ENCODE measurements around the gene VPS4A. TPM values are rescaled to one million over a fixed set of nuclear protein-coding genes. Genes with fewer than 3 reads are reported as not detected.

VPS4A gene
- total RNA-seq = 10 to 100 TPM; 34.3 to 35.8 TPM

- peaks cover 31% of the 10 kb centered on the region for H3K4me1 Mint-ChIP-seq (ENCODE audit: low read depth)
- H3K36me3 Mint-ChIP-seq (ENCODE audit: low read depth) = peaks cover 8% of the 10 kb centered on the region
- intact Hi-C loops (cut with micrococcal nuclease) = loop anchor here (1.0 kb wide), 8 partner anchors 19 to 464 kb away; partner anchors contain the start of genes CHTF8, COG8, NIP7 and NOB1
- peak within 1 kb of the TSS; percentile 94 for H3K4me3 Mint-ChIP-seq
- H3K9me3 Mint-ChIP-seq = no peaks in the 10 kb centered on the region
- CTCF ChIA-PET = interaction anchor here (0.6 to 0.9 kb wide), 2 partner anchors 149 to 425 kb away, joined by 4 read pairs; no protein-coding TSS in a partner anchor
- no peaks in the 10 kb centered on the region for H3K27me3 Mint-ChIP-seq (ENCODE audit: low read depth)
- peak; percentile 98 for DNase-seq
- peak within 1 kb of the TSS; percentile 84 for H3K27ac Mint-ChIP-seq
Observed at GRCh38 chr16:69310653-69311532, at the start of gene VPS4A. Gene VPS4A (plus strand): TSS chr16:69311350. CDS start chr16:69311512, 162 bp downstream.

GRCh38 chr16:69266334-69267063, 44.7 kb upstream of the VPS4A start:
- no peak for DNase-seq
- Mint-ChIP-seq H3K36me3 (ENCODE audit: low read depth) (peaks cover 1% of the 10 kb centered on the region), H3K27ac (no peak overlapping the region), H3K9me3 (no peaks in the 10 kb centered on the region), H3K4me1 (ENCODE audit: low read depth) (no peaks in the 10 kb centered on the region), H3K27me3 (ENCODE audit: low read depth) (no peaks in the 10 kb centered on the region), H3K4me3 (no peak overlapping the region)
- intact Hi-C loops (cut with micrococcal nuclease) = no loop called here
- CTCF ChIA-PET = no interaction called here

- DNase-seq = no peak
- CTCF ChIA-PET = interaction anchor here (0.6 kb wide), 2 partner anchors 74 to 505 kb away, joined by 3 to 4 read pairs; no protein-coding TSS in a partner anchor
- no peak overlapping the region for H3K4me3 Mint-ChIP-seq
- no peaks in the 10 kb centered on the region for H3K36me3 Mint-ChIP-seq (ENCODE audit: low read depth)
- no peaks in the 10 kb centered on the region for H3K4me1 Mint-ChIP-seq (ENCODE audit: low read depth)
- intact Hi-C loops (cut with micrococcal nuclease) = no loop called here
- H3K27ac Mint-ChIP-seq = no peak overlapping the region
- no peaks in the 10 kb centered on the region for H3K9me3 Mint-ChIP-seq
- no peaks in the 10 kb centered on the region for H3K27me3 Mint-ChIP-seq (ENCODE audit: low read depth)
Observed at GRCh38 chr16:69267633-69268032, 43.5 kb upstream of the VPS4A start.

- no peak overlapping the region for H3K27ac Mint-ChIP-seq
- H3K9me3 Mint-ChIP-seq = no peaks in the 10 kb centered on the region
- intact Hi-C loops (cut with micrococcal nuclease) = loop anchor here (10.0 kb wide), 1 partner anchor 66 kb away; no protein-coding TSS in a partner anchor
- H3K4me1 Mint-ChIP-seq (ENCODE audit: low read depth) = no peaks in the 10 kb centered on the region
- no peaks in the 10 kb centered on the region for H3K27me3 Mint-ChIP-seq (ENCODE audit: low read depth)
- H3K4me3 Mint-ChIP-seq = no peak overlapping the region
- DNase-seq = no peak
- CTCF ChIA-PET = interaction anchor here (0.6 kb wide), 1 partner anchor 42 kb away, joined by 3 read pairs; no protein-coding TSS in a partner anchor
- no peaks in the 10 kb centered on the region for H3K36me3 Mint-ChIP-seq (ENCODE audit: low read depth)
Observed at GRCh38 chr16:69270395-69270794, 40.8 kb upstream of the VPS4A start.

GRCh38 chr16:69270831-69271230, 40.3 kb upstream of the VPS4A start:
- no peaks in the 10 kb centered on the region for H3K4me1 Mint-ChIP-seq (ENCODE audit: low read depth)
- intact Hi-C loops (cut with micrococcal nuclease) = loop anchor here (10.0 kb wide), 1 partner anchor 66 kb away; no protein-coding TSS in a partner anchor
- no peak for DNase-seq
- H3K4me3 Mint-ChIP-seq = no peak overlapping the region
- CTCF ChIA-PET = no interaction called here
- no peaks in the 10 kb centered on the region for H3K9me3 Mint-ChIP-seq
- H3K27ac Mint-ChIP-seq = no peak overlapping the region
- H3K27me3 Mint-ChIP-seq (ENCODE audit: low read depth) = no peaks in the 10 kb centered on the region
- H3K36me3 Mint-ChIP-seq (ENCODE audit: low read depth) = no peaks in the 10 kb centered on the region

GRCh38 chr16:69273009-69273408, 38.1 kb upstream of the VPS4A start:
- no peaks in the 10 kb centered on the region for H3K27me3 Mint-ChIP-seq (ENCODE audit: low read depth)
- no peak for DNase-seq
- no peak overlapping the region for H3K27ac Mint-ChIP-seq
- H3K36me3 Mint-ChIP-seq (ENCODE audit: low read depth) = no peaks in the 10 kb centered on the region
- CTCF ChIA-PET = interaction anchor here (0.6 to 2.0 kb wide), 2 partner anchors 123 to 216 kb away, joined by 3 to 6 read pairs; no protein-coding TSS in a partner anchor
- no peak overlapping the region for H3K4me3 Mint-ChIP-seq
- intact Hi-C loops (cut with micrococcal nuclease) = loop anchor here (10.0 kb wide), 1 partner anchor 68 kb away; no protein-coding TSS in a partner anchor
- H3K4me1 Mint-ChIP-seq (ENCODE audit: low read depth) = no peaks in the 10 kb centered on the region
- no peaks in the 10 kb centered on the region for H3K9me3 Mint-ChIP-seq

GRCh38 chr16:69274699-69275235, 36.4 kb upstream of the VPS4A start:
- CTCF ChIA-PET = interaction anchor here (0.6 to 1.3 kb wide), 3 partner anchors 11 to 36 kb away, joined by 4 to 6 read pairs (median 5); no protein-coding TSS in a partner anchor
- intact Hi-C loops (cut with micrococcal nuclease) = loop anchor here (10.0 kb wide), 1 partner anchor 70 kb away; no protein-coding TSS in a partner anchor
- Mint-ChIP-seq H3K4me3 (no peak overlapping the region), H3K27ac (no peak overlapping the region), H3K27me3 (ENCODE audit: low read depth) (no peaks in the 10 kb centered on the region), H3K36me3 (ENCODE audit: low read depth) (no peaks in the 10 kb centered on the region), H3K9me3 (no peaks in the 10 kb centered on the region), H3K4me1 (ENCODE audit: low read depth) (no peaks in the 10 kb centered on the region)
- no peak for DNase-seq

- Mint-ChIP-seq H3K4me1 (ENCODE audit: low read depth) (no peaks in the 10 kb centered on the region), H3K27ac (no peak overlapping the region), H3K9me3 (no peaks in the 10 kb centered on the region)
Observed at GRCh38 chr16:69276148-69277115, 34.7 kb upstream of the VPS4A start.

GRCh38 chr16:69277413-69277812, 33.7 kb upstream of the VPS4A start:
- Mint-ChIP-seq H3K9me3 (no peaks in the 10 kb centered on the region), H3K27ac (no peak overlapping the region), H3K4me3 (no peak overlapping the region), H3K36me3 (ENCODE audit: low read depth) (no peaks in the 10 kb centered on the region), H3K27me3 (ENCODE audit: low read depth) (no peaks in the 10 kb centered on the region), H3K4me1 (ENCODE audit: low read depth) (no peaks in the 10 kb centered on the region)
- intact Hi-C loops (cut with micrococcal nuclease) = loop anchor here (10.0 kb wide), 1 partner anchor 73 kb away; no protein-coding TSS in a partner anchor
- DNase-seq = no peak
- CTCF ChIA-PET = no interaction called here

More at GRCh38 chr16:69276148-69277115, 34.7 kb upstream of the VPS4A start:
- CTCF ChIA-PET = interaction anchor here (1.6 kb wide), 1 partner anchor 9 kb away, joined by 6 read pairs; no protein-coding TSS in a partner anchor
- DNase-seq = no peak
- intact Hi-C loops (cut with micrococcal nuclease) = loop anchor here (10.0 kb wide), 1 partner anchor 72 kb away; no protein-coding TSS in a partner anchor
- Mint-ChIP-seq H3K27me3 (ENCODE audit: low read depth) (no peaks in the 10 kb centered on the region), H3K4me3 (no peak overlapping the region), H3K36me3 (ENCODE audit: low read depth) (no peaks in the 10 kb centered on the region)

GRCh38 chr16:69283851-69284250, 27.3 kb upstream of the VPS4A start:
- Mint-ChIP-seq H3K9me3 (no peaks in the 10 kb centered on the region), H3K4me1 (ENCODE audit: low read depth) (peaks cover 2% of the 10 kb centered on the region), H3K4me3 (no peak overlapping the region), H3K36me3 (ENCODE audit: low read depth) (no peaks in the 10 kb centered on the region), H3K27me3 (ENCODE audit: low read depth) (no peaks in the 10 kb centered on the region), H3K27ac (no peak overlapping the region)
- no peak for DNase-seq
- intact Hi-C loops (cut with micrococcal nuclease) = no loop called here
- CTCF ChIA-PET = interaction anchor here (0.6 to 7.0 kb wide), 4 partner anchors 25 to 132 kb away, joined by 3 to 91 read pairs (median 4); no protein-coding TSS in a partner anchor

- DNase-seq = no peak
- intact Hi-C loops (cut with micrococcal nuclease) = no loop called here
- Mint-ChIP-seq H3K4me1 (ENCODE audit: low read depth) (peaks cover 2% of the 10 kb centered on the region), H3K27me3 (ENCODE audit: low read depth) (no peaks in the 10 kb centered on the region), H3K36me3 (ENCODE audit: low read depth) (no peaks in the 10 kb centered on the region), H3K4me3 (no peak overlapping the region), H3K9me3 (no peaks in the 10 kb centered on the region), H3K27ac (no peak overlapping the region)
- CTCF ChIA-PET = interaction anchor here (0.9 to 7.0 kb wide), 11 partner anchors 9 to 173 kb away, joined by 3 to 91 read pairs (median 4); partner anchors contain the start of genes CHTF8, SNTB2 and UTP4
Observed at GRCh38 chr16:69285240-69285639, 25.9 kb upstream of the VPS4A start.

Measured in activated naive CD4-positive, alpha-beta T cell treated with anti-CD3 and anti-CD28 coated beads for 36 hours (primary cell).